Neural cell (in vitro differentiated cells): ENCODE data around the gene LYSMD1.

ENCODE experiments used
- EP300 ChIP-seq: fragments of 450-650 bp; conservative IDR thresholded peaks from 2 replicates; pipeline ENCODE4 v1.6.1; 2014; ENCODE audit warnings: antibody characterized with exemption, mild to moderate bottlenecking, moderate library complexity; ENCODE audit not compliant: poor library complexity, severe bottlenecking
- EZH2 ChIP-seq: fragments of 200-600, 300-800 bp; shearing (Covaris generic), sonication (generic); IDR thresholded peaks from 2 replicates; pipeline ENCODE4 v1.6.1; 2014; ENCODE audit warnings: antibody characterized with exemption, low read length, borderline replicate concordance, mild to moderate bottlenecking; ENCODE audit not compliant: insufficient read depth, poor library complexity, severe bottlenecking
- MXI1 ChIP-seq: fragments of 450-650 bp; conservative IDR thresholded peaks from 2 replicates; pipeline ENCODE4 v1.6.1; 2014; ENCODE audit warnings: antibody characterized with exemption, mild to moderate bottlenecking; ENCODE audit not compliant: poor library complexity, severe bottlenecking
- POLR2AphosphoS5 ChIP-seq: IDR thresholded peaks from 2 replicates; pipeline ENCODE4 v1.6.1; 2012
- RAD21 ChIP-seq: fragments of 450-650 bp; conservative IDR thresholded peaks from 2 replicates; pipeline ENCODE4 v1.6.1; 2014; ENCODE audit warnings: antibody characterized with exemption, mild to moderate bottlenecking, moderate library complexity
- SMC3 ChIP-seq: fragments of 450-650 bp; conservative IDR thresholded peaks from 2 replicates; pipeline ENCODE4 v1.6.1; 2014; ENCODE audit warnings: antibody characterized with exemption, mild to moderate bottlenecking, moderate library complexity; ENCODE audit not compliant: poor library complexity
- TAF1 ChIP-seq: IDR thresholded peaks from 2 replicates; pipeline ENCODE4 v1.6.1; 2012; ENCODE audit warnings: low read depth
- TF ChIP-seq, protein P1 (sequence below): fragments of 450-650 bp; IDR thresholded peaks from 2 replicates; pipeline ENCODE4 v1.5.1; 2014; ENCODE audit warnings: antibody characterized with exemption, mild to moderate bottlenecking, moderate library complexity; ENCODE audit not compliant: poor library complexity, severe bottlenecking
- TF ChIP-seq, protein P2 (sequence below): IDR thresholded peaks from 2 replicates; pipeline ENCODE4 v1.6.1; 2012; ENCODE audit warnings: borderline replicate concordance

DNA sequence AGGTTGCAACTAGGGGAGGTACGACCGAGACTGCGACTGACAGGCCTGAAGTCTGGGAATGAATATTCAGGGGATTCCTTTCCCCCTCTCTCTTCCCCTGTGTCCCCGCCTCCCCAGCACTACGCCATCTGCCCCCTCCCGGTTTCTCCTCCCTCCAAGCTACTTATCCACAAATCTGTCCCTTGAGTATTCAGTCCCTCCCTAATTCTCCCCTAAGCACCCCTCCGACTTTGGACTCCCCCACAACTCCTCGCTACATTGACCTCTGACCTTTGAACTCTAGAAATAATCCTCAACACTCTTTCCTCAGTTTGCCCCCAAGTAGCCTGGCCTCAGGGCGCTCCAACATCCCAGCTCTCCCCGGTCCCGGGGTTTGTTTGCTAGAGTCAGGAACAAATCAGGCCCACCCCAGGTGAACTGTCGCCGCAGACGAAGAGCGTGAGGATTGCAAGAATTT is 393 bp downstream of the LYSMD1 start:
- TF ChIP-seq, protein P1, sequence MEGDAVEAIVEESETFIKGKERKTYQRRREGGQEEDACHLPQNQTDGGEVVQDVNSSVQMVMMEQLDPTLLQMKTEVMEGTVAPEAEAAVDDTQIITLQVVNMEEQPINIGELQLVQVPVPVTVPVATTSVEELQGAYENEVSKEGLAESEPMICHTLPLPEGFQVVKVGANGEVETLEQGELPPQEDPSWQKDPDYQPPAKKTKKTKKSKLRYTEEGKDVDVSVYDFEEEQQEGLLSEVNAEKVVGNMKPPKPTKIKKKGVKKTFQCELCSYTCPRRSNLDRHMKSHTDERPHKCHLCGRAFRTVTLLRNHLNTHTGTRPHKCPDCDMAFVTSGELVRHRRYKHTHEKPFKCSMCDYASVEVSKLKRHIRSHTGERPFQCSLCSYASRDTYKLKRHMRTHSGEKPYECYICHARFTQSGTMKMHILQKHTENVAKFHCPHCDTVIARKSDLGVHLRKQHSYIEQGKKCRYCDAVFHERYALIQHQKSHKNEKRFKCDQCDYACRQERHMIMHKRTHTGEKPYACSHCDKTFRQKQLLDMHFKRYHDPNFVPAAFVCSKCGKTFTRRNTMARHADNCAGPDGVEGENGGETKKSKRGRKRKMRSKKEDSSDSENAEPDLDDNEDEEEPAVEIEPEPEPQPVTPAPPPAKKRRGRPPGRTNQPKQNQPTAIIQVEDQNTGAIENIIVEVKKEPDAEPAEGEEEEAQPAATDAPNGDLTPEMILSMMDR: no peak
- TF ChIP-seq POLR2AphosphoS5 (no peak), EZH2 (no peak), SMC3 (no peak), EP300 (no peak), RAD21 (no peak), TAF1 (no peak), MXI1 (no peak)
- TF ChIP-seq, protein P2, sequence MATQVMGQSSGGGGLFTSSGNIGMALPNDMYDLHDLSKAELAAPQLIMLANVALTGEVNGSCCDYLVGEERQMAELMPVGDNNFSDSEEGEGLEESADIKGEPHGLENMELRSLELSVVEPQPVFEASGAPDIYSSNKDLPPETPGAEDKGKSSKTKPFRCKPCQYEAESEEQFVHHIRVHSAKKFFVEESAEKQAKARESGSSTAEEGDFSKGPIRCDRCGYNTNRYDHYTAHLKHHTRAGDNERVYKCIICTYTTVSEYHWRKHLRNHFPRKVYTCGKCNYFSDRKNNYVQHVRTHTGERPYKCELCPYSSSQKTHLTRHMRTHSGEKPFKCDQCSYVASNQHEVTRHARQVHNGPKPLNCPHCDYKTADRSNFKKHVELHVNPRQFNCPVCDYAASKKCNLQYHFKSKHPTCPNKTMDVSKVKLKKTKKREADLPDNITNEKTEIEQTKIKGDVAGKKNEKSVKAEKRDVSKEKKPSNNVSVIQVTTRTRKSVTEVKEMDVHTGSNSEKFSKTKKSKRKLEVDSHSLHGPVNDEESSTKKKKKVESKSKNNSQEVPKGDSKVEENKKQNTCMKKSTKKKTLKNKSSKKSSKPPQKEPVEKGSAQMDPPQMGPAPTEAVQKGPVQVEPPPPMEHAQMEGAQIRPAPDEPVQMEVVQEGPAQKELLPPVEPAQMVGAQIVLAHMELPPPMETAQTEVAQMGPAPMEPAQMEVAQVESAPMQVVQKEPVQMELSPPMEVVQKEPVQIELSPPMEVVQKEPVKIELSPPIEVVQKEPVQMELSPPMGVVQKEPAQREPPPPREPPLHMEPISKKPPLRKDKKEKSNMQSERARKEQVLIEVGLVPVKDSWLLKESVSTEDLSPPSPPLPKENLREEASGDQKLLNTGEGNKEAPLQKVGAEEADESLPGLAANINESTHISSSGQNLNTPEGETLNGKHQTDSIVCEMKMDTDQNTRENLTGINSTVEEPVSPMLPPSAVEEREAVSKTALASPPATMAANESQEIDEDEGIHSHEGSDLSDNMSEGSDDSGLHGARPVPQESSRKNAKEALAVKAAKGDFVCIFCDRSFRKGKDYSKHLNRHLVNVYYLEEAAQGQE: no peak
